Activated B cell treated with CpG ODN at 0.5 μM for 24 hours (primary cell): ENCODE measurements around the gene SPOCK3. TPM values are rescaled to one million over a fixed set of nuclear protein-coding genes. Genes with fewer than 3 reads are reported as not detected.

Experiments used
- ATAC-seq: fragments of 200-7000 bp; cut with Tn5 transposase; one replicate; pipeline ENCODE4 v1.10.0; 2021; ENCODE audit warnings: low read depth, mild to moderate bottlenecking, moderate library complexity
- CTCF ChIA-PET: fragments of 350-600 bp; sonication (Branson Sonifier 250); formaldehyde crosslinking; loops from one replicate; lab custom pipeline; 2021; ENCODE audit warnings: antibody characterized with exemption; lab: Charles Lee
- POLR2A ChIA-PET: fragments of 350-600 bp; sonication (Branson Sonifier 250); formaldehyde crosslinking; loops from one replicate; lab custom pipeline; 2021; ENCODE audit warnings: antibody characterized with exemption; lab: Charles Lee
- DNase-seq: peaks from one replicate; pipeline ENCODE4 v3.0.0; 2022
- H3K27ac Mint-ChIP-seq: one replicate; pipeline ENCODE4 v1.8.0; 2020; ENCODE audit warnings: mixed read lengths
- H3K27me3 Mint-ChIP-seq: one replicate; pipeline ENCODE4 v1.8.0; 2021; ENCODE audit warnings: mixed read lengths
- H3K36me3 Mint-ChIP-seq: one replicate; pipeline ENCODE4 v1.8.0; 2021; ENCODE audit warnings: low read depth, mixed read lengths
- H3K4me1 Mint-ChIP-seq: one replicate; pipeline ENCODE4 v1.8.0; 2021; ENCODE audit warnings: mixed read lengths
- H3K4me3 Mint-ChIP-seq: one replicate; pipeline ENCODE4 v1.8.0; 2020; ENCODE audit warnings: mild to moderate bottlenecking, mixed read lengths
- H3K9me3 Mint-ChIP-seq: one replicate; pipeline ENCODE4 v1.8.0; 2020; ENCODE audit warnings: mixed read lengths
- intact Hi-C: fragments of 100-400 bp; cut with micrococcal nuclease; formaldehyde crosslinking; loops from one replicate; pipeline ENCODE4 v1.15.1; 2024
- total RNA-seq: library from RNA; stranded (reverse); gene quantifications from 2 replicates; pipeline ENCODE4 v1.2.3, GENCODE V29; 2022
- TF ChIP-seq, protein P1 (sequence below): fragments of 200-600 bp; IDR thresholded peaks from one replicate; pipeline ENCODE4 v1.8.0; 2022; ENCODE audit warnings: antibody characterized with exemption, mild to moderate bottlenecking

Gene SPOCK3
- total RNA-seq, 1 donor from 2014 or later = not detected

DNA sequence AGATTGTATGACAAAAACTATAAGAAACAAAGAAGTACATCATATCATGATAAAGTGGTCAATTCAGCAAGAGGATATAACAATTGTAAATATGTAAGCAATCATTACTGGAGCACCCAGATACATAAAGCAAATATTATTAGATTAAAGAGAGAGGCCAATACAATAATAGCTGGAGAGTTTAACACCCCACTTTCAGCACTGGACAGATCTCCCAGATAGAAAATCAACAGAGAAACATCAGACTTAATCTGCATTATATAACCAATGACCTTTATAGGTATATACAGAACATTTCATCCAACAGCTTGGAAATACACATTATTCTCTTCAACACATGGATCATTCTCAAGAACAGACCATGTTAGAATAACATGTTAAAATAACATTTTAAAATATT lies 128.4 kb downstream of the SPOCK3 start:
- H3K4me1 Mint-ChIP-seq = no peaks in the 10 kb centered on the region
- H3K4me3 Mint-ChIP-seq = no peak overlapping the region
- intact Hi-C loops = no loop called here
- H3K36me3 Mint-ChIP-seq = no peaks in the 10 kb centered on the region
- TF ChIP-seq, protein P1, sequence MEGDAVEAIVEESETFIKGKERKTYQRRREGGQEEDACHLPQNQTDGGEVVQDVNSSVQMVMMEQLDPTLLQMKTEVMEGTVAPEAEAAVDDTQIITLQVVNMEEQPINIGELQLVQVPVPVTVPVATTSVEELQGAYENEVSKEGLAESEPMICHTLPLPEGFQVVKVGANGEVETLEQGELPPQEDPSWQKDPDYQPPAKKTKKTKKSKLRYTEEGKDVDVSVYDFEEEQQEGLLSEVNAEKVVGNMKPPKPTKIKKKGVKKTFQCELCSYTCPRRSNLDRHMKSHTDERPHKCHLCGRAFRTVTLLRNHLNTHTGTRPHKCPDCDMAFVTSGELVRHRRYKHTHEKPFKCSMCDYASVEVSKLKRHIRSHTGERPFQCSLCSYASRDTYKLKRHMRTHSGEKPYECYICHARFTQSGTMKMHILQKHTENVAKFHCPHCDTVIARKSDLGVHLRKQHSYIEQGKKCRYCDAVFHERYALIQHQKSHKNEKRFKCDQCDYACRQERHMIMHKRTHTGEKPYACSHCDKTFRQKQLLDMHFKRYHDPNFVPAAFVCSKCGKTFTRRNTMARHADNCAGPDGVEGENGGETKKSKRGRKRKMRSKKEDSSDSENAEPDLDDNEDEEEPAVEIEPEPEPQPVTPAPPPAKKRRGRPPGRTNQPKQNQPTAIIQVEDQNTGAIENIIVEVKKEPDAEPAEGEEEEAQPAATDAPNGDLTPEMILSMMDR = no peak
- DNase-seq (no peak), ATAC-seq (no peak)
- ChIA-PET CTCF (no interaction called here), POLR2A (no interaction called here)
- no peaks in the 10 kb centered on the region for H3K27me3 Mint-ChIP-seq
- no peak overlapping the region for H3K27ac Mint-ChIP-seq
- peaks cover 2% of the 10 kb centered on the region for H3K9me3 Mint-ChIP-seq

DNA sequence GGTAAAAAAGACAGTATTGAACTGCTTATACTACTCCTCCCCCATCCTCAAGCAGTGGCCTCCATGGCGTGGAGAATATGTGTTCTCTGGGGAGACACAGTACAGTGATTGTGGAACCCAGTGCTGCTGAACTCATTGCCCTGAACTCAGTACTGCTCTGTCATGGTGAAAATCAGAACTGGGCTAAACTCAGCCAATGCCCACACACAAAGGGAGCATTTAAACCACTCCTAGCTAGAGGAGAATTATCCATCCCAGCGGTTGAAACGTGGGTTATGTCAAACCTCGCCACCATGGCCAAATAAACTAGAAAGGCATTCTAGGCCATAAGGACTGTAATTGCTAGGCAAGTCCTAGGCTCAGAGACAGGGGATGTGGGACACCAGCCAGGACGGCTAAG lies 131.8 kb downstream of the SPOCK3 start:
- Mint-ChIP-seq H3K36me3 (no peaks in the 10 kb centered on the region), H3K27me3 (no peaks in the 10 kb centered on the region), H3K27ac (no peak overlapping the region), H3K4me3 (no peak overlapping the region), H3K9me3 (peaks cover 2% of the 10 kb centered on the region), H3K4me1 (no peaks in the 10 kb centered on the region)
- TF ChIP-seq, protein P1 = no peak
- intact Hi-C loops = no loop called here
- ATAC-seq (no peak), DNase-seq (no peak)
- ChIA-PET POLR2A (no interaction called here), CTCF (no interaction called here)

DNA sequence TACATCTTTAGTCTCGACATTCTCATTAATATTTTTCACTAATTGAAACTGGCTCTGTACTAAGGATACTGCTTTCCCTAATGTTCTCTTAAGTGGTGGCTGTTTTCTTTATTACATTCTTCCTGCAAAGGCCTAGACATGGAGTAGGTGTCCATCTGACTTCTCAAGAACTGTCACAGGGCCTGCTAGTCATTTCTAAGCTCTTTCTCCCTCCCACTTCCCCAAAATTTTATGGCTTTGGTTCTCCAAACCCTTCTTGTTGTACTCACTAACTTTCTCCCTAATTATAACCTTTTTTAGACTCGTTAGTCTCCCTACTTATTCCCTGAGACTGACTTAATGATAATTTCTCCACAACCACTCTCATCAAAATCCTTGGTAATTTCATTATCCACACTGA lies 133.3 kb downstream of the SPOCK3 start:
- no peaks in the 10 kb centered on the region for H3K27me3 Mint-ChIP-seq
- no peak for ATAC-seq
- no peak for DNase-seq
- POLR2A ChIA-PET = no interaction called here
- CTCF ChIA-PET = no interaction called here
- intact Hi-C loops = no loop called here
- H3K36me3 Mint-ChIP-seq = no peaks in the 10 kb centered on the region
- no peak overlapping the region for H3K27ac Mint-ChIP-seq
- H3K4me3 Mint-ChIP-seq = no peak overlapping the region
- no peaks in the 10 kb centered on the region for H3K4me1 Mint-ChIP-seq
- TF ChIP-seq, protein P1 = no peak
- H3K9me3 Mint-ChIP-seq = peaks cover 2% of the 10 kb centered on the region

DNA sequence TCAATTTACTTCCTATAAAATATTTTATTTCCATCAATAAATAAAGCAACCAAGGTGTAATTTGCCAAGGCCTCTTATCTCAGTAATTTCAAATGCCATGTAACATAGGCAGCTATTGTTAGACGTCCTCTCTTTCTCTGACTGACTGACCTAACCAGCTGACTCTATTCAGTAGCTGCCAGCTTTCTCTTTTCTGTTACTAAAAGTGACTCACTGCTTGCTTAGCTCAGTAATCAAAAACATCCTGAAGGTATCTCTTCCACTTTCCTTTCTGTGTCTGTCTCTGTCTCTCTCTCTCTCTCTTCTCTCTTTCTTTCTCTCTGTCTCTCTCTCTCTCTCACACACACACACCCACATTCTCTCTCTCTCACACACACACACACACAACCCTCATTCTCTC lies 134.2 kb downstream of the SPOCK3 start:
- TF ChIP-seq, protein P1 = no peak
- DNase-seq (no peak), ATAC-seq (no peak)
- H3K27ac Mint-ChIP-seq = no peak overlapping the region
- ChIA-PET POLR2A (no interaction called here), CTCF (no interaction called here)
- intact Hi-C loops = no loop called here
- H3K4me3 Mint-ChIP-seq = no peak overlapping the region
- H3K36me3 Mint-ChIP-seq = no peaks in the 10 kb centered on the region
- no peaks in the 10 kb centered on the region for H3K27me3 Mint-ChIP-seq
- no peaks in the 10 kb centered on the region for H3K4me1 Mint-ChIP-seq
- peaks cover 2% of the 10 kb centered on the region for H3K9me3 Mint-ChIP-seq

DNA sequence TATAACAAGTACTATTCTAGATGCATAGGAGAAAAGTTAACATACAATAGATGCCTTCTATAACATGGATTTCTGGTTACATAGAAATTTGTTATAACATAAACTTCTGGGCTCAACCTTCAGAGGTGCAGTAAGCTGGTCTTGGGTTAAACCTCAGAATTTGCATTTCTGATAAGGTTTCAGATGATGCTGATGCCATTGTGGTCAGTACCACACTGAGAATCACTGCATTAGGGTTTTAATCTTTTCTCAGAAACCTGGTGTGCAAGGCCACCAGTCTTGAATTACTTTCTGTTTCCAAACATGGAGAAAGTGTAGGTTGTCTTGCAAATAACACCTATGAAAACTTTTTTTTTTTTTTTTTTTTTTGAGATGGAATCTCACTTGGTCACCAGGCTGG lies 146.2 kb downstream of the SPOCK3 start:
- no peak overlapping the region for H3K4me3 Mint-ChIP-seq
- DNase-seq (no peak), ATAC-seq (no peak)
- H3K36me3 Mint-ChIP-seq = no peaks in the 10 kb centered on the region
- H3K9me3 Mint-ChIP-seq = no peaks in the 10 kb centered on the region
- H3K27ac Mint-ChIP-seq = no peak overlapping the region
- no peaks in the 10 kb centered on the region for H3K4me1 Mint-ChIP-seq
- ChIA-PET POLR2A (no interaction called here), CTCF (no interaction called here)
- TF ChIP-seq, protein P1 = no peak
- no peaks in the 10 kb centered on the region for H3K27me3 Mint-ChIP-seq
- intact Hi-C loops = no loop called here
